ENCODE measurements around the gene WDR6.
A peak's percentile ranks its signal among the peaks of the same experiment; 100 is the strongest.

The WDR6 gene

GRCh38 chr3:49015765-49016164 lies 8.6 kb downstream of the WDR6 start:
- no peak for DNase-seq (ENCODE audit: low spot score)

GRCh38 chr3:49016414-49017228 lies 9.4 kb downstream of the WDR6 start:
- DNase-seq (ENCODE audit: low spot score), result no peak

- DNase-seq (ENCODE audit: low spot score), result no peak
These were observed 10.2 kb downstream of the WDR6 start for GRCh38 chr3:49017229-49017970.

DNA sequence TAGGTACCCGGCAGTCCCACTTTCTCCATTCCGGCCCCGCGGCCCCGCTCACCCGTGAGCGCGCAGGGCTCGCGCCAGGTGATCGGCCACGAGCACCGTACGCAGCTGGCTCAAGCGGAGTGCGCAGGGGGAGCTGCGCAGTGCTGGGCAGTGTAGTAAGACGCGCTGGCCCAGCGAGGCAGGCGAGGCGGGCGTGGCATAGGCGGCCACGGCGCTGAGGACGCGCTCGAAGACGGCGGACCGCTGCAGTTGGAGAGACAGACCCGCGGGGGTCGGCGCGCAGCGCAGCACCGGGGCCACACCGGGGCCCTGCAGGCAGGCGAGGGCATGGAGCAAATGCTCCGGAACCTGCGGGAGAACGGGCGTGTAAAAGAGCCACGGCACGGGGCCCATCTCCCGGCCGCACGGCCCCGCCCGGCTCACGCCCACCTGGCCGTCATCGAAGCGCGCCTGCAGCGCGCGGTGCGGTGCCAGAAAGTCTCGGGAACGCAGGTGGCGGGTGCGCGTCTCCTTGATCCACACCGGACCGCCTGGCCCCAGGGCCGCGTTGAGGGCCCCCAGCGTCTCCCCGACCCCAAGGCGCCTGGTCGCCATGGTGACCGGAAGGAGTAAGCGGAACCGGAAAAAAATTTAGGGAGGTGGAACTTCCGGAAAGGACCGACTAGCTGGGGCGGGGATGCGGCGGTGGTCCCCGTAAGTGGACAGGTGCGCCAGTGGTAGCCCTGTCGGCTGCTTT lies 10.9 kb downstream of the WDR6 start, which contains the start of gene DALRD3:
Gene DALRD3, minus strand, starts transcription at position 610 of the 736 bp plus-strand sequence. Its CDS starts 16 bp downstream, at position 594.
- peak; percentile 40 for DNase-seq (ENCODE audit: low spot score)

- peak; percentile 17 for DNase-seq (ENCODE audit: low spot score)
These were observed 11.5 kb downstream of the WDR6 start for GRCh38 chr3:49018707-49019006.

GRCh38 chr3:49019941-49020329 lies 12.7 kb downstream of the WDR6 start:
- peak; percentile 15 for DNase-seq (ENCODE audit: low spot score)

DNA sequence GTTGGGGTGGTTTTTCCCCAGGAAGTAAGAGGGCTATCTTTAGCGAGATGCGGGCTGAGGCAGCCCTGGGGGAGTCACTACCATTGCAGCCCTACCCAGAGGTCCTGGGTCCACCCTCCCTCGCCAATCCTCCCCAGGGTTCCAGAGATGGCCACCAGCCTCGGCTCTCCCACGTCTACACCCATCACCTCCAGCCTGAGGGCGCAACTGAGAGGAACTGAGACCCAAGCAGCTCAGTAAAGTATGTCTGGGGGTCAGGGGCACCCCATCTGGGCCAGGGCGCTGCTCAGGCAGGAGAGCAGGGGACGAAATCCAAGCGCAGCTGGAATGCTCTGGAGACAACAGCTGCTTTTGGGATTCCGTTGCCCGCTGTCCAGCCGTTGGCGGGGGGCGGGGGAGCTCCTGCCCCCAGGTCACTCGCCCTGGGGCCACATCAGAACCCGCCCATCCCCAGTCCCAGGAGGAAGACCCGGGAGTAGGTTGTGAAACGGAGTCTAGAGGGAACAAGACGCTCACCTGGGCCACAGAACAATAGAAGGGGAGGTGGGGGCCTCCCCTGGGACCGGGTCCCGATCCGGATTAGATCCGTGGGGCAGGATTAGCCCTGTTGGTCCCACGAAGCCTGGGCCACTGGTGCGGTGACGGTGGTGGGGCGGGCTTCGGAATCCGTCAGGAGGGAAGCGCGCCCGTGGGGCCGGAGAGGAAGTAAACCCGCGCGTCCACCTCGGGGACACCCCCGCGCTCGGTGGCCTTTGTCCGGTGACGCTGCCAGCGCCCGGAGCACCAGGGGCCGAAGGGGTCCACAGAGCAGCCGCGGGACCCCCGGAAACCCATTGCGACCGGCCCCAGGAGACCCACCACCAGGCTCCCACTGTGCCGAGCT lies 13.4 kb downstream of the WDR6 start:
- peak; percentile 12 for DNase-seq (ENCODE audit: low spot score)

DNA sequence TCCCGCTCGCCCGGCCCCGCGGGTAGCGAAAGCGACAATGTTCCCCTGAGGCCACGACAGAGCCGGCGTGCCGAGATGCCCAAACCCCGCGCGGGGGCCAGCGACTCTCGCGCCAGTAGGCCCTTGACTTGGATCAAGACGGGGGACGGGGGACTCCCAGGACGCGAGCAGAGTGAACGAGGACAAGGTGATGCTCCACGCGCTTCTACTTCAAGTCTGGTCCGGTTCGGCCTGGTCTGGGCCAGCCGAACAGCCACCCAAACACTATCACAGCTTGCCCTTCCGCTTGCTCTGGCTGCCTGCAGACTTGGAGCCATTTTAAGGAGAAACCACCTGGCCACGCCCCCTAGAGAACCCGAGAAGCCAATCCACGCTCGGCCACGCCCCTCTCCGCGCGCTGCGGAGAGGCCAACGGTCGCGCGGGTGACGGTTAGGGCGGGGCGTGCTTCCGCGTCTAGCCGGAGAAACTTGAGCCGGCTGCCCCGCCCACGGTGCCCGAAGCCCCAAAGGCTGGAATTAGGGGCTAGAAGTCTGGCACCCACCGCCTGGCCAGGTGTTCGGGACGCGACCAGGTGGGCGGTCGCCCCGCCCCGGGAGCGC lies 14.1 kb downstream of the WDR6 start:
- peak; percentile 98 for DNase-seq (ENCODE audit: low spot score)

DNA sequence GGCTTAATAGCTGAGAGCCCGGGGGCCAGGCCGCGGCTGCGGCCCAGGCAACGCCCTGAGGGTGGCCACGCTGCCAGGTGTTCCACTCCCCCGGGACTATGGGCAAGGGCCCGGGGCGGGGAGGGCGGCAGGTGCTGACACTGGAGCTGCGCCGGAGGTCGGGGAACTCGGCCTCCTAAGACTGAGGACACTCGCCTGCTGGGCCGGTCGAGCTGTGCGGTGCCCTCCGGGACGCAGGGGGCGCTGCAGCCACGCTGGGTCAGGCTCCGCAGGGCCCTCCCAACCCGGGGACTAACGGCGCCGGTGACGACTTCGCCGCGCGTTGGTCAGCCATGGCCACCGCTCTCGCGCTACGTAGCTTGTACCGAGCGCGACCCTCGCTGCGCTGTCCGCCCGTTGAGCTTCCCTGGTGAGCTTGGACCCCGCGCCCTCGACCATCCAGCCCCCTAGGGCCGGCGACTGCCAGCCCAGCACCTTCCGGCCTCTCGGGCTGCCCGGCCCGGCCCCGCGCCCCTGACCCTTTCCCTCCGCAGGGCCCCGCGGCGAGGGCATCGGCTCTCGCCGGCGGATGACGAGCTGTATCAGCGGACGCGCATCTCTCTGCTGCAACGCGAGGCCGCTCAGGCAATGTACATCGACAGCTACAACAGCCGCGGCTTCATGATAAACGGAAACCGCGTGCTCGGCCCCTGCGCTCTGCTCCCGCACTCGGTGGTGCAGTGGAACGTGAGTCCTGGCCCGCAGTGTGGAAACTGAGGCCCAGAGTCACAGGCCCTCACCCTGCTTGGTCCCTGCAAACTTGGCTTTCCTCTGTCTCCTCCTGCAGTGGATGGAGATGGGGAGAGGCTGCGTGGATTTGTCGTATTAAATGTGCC lies 14.9 kb downstream of the WDR6 start, which contains the start of gene NDUFAF3:
Gene NDUFAF3, plus strand, starts transcription at position 309 of the 875 bp plus-strand sequence. Its CDS starts 24 bp downstream, at position 333.
- DNase-seq (ENCODE audit: low spot score), result peak; percentile 90

DNA sequence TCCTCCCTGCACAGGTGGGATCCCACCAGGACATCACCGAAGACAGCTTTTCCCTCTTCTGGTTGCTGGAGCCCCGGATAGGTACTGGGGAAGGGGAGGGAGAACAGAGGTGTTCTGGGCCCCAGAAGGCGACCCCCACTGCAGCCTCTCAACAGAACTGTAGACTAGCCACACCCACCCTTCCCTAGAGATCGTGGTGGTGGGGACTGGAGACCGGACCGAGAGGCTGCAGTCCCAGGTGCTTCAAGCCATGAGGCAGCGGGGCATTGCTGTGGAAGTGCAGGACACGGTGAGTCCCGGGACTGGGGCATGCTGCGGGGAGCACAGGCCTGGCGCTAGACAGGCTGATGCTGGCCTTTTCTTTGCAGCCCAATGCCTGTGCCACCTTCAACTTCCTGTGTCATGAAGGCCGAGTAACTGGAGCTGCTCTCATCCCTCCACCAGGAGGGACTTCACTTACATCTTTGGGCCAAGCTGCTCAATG lies 15.5 kb downstream of the WDR6 start:
- no peak for DNase-seq (ENCODE audit: low spot score)

DNA sequence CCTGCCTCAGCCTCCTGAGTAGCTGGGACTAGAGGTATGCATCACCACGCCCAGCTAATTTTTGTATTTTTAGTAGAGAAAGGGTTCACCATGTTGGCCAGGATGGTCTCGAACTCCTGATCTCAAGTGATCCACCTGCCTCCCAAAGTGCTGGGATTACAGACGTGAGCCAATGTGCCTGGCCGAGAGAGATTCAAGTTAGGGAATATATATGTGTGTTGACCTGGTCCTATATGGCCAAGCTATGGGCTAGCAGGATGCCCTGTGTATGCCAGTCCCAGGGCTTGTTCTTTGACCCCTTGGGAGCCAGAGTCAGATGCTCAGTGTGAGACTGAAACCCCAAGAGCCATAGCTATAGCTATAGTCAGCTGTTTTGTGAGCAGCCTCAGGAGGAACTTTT lies 16.6 kb downstream of the WDR6 start:
- DNase-seq (ENCODE audit: low spot score), result no peak

- no peak for DNase-seq (ENCODE audit: low spot score)
These were observed 17.3 kb downstream of the WDR6 start for GRCh38 chr3:49024449-49024848.

- no peak for DNase-seq (ENCODE audit: low spot score)
These were observed 18.0 kb downstream of the WDR6 start for GRCh38 chr3:49025005-49025792.

DNA sequence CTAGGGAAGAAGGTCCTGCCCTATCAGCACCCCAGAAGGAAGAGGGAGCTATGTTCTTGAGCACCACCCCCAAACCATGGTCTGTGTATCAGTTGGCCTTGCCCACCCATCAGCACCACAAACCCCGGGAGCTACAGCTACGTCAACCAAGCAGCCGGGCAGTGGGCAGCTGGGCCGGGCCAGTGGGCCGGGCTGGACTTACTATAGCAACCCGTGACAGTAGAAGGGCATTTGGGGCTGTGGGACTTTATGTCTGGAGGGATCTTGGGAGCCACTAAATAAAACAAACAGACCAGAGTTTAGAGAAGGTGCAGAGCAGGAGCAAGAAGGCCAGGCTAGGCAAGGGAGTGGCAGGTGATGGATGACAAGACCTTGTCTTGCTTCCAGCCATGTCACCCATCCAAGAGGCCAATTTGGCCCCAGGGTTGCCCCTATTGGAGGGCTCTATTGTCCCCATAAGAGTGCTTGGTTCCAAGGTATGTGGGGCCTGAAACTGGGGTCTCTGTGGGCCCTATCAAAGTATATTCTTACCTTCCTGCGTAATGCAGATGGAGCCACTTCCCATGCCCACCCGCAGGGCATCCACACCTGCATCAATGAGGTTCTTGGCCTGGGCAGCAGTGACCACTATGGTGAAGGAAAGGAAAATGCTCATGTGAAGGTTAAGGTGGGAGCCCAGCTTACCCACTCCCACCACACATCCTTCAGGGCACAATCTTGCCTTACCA lies 18.8 kb downstream of the WDR6 start:
- DNase-seq (ENCODE audit: low spot score), result no peak

GRCh38 chr3:49026536-49026935 lies 19.3 kb downstream of the WDR6 start:
- no peak for DNase-seq (ENCODE audit: low spot score)

DNA sequence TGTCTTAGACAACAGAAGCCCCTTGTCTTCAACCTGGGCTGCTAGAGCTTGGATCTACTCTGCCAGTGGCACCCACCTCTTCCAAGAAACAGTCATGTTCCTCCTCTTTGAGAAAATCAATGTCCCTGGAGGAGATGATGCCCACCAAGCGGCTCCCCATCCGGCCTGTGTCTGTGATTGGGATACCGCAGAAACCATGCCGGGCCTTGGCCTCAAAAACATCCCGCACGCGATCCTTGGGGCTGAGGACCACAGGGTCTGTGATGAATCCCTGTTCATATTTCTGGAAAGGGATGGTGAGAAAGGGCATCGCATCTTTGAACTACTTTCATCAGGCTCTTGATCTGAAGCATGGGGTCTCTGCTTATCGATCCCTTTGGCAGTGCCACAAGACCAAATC lies 20.4 kb downstream of the WDR6 start:
- no peak for DNase-seq (ENCODE audit: low spot score)

DNA sequence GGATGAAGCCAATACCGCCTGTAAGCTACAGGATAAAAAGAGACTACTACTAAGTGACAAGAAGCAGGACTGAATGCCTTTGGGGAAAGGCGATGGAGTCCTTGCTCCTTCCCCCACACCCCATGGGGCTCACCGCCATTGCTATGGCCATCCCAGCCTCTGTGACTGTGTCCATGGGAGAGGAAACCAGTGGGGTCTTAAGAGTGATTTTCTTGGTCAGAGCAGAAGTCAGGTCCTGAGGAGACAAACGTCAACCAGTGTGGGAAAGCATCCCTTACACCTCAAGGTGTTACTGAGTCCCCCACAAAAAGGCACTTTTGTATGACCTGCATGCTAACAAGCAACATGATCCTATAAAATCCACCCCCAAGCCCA lies 21.1 kb downstream of the WDR6 start:
- DNase-seq (ENCODE audit: low spot score), result no peak
